NCI-H69 (cell line): Measurements from ENCODE around the gene FBXO2.

Experiments used
- DNase-seq: peaks from one replicate; lab custom pipeline; 2025; lab: John Stamatoyannopoulos, UW

The FBXO2 gene

GRCh38 chr1:11654137-11654938 is at the start of gene FBXO2, which contains the start of gene FBXO44:
FBXO2 (minus strand) TSS chr1:11654429; CDS start chr1:11654340, 89 bp downstream.
FBXO44 (plus strand) TSS chr1:11654877; CDS start chr1:11655836, 959 bp downstream.
- DNase-seq = peak; percentile 55

- DNase-seq = no peak
Measured at GRCh38 chr1:11703357-11704193, 49.3 kb upstream of the FBXO2 start.

- no peak for DNase-seq
Measured at GRCh38 chr1:11701981-11702803, 48.0 kb upstream of the FBXO2 start.

- DNase-seq = no peak
Measured at GRCh38 chr1:11701551-11701961, 47.3 kb upstream of the FBXO2 start.

GRCh38 chr1:11700601-11701467 is 46.6 kb upstream of the FBXO2 start:
- no peak for DNase-seq

- no peak for DNase-seq
Measured at GRCh38 chr1:11697893-11698210, 43.6 kb upstream of the FBXO2 start.

- no peak for DNase-seq
Measured at GRCh38 chr1:11697188-11697892, 43.1 kb upstream of the FBXO2 start.

GRCh38 chr1:11695861-11696260 is 41.6 kb upstream of the FBXO2 start:
- DNase-seq = no peak

GRCh38 chr1:11693917-11694316 is 39.7 kb upstream of the FBXO2 start:
- DNase-seq = no peak

GRCh38 chr1:11693024-11693590 is 38.9 kb upstream of the FBXO2 start:
- DNase-seq = peak; percentile 25

- DNase-seq = no peak
Measured at GRCh38 chr1:11691928-11692711, 37.9 kb upstream of the FBXO2 start.

GRCh38 chr1:11691302-11691914 is 37.2 kb upstream of the FBXO2 start, which contains the start of gene DRAXIN:
DRAXIN (plus strand) TSS chr1:11691710; CDS start chr1:11706259, 14,549 bp downstream.
- peak; percentile 85 for DNase-seq

- DNase-seq = peak; percentile 88
Measured at GRCh38 chr1:11690397-11691301, 36.4 kb upstream of the FBXO2 start.

GRCh38 chr1:11688506-11688905 is 34.3 kb upstream of the FBXO2 start:
- DNase-seq = no peak

- no peak for DNase-seq
Measured at GRCh38 chr1:11685210-11685752, 31.1 kb upstream of the FBXO2 start.

GRCh38 chr1:11684070-11684469 is 29.8 kb upstream of the FBXO2 start:
- DNase-seq = no peak

GRCh38 chr1:11682799-11683198 is 28.6 kb upstream of the FBXO2 start:
- DNase-seq = no peak
